ENCODE results near the gene TIE1. TPM values are rescaled to one million over a fixed set of nuclear protein-coding genes. Genes with fewer than 3 reads are reported as not detected.

The TIE1 gene
- total and polyA plus RNA-seq, 2 experiments from 2014 or later, result 5.0 TPM; not detected in 1

- Histone ChIP-seq H3K9me3 (ENCODE audit: low read depth) (no peaks in the 10 kb centered on the region), H3K4me1 (ENCODE audit: low read depth) (no peaks in the 10 kb centered on the region), H3K27ac (no peak overlapping the region), H3K27me3 (no peaks in the 10 kb centered on the region), H3K36me3 (no peaks in the 10 kb centered on the region), H3K4me3 (no peak overlapping the region)
- DNase-seq (ENCODE audit: low read depth in 1 of 2, low spot score in 1 of 2), result no peak
- TF ChIP-seq CTCF (IDR thresholded peaks at IDR 0.05; ENCODE audit: low read depth, low read length), result no peak
These were observed 45.2 kb upstream of the TIE1 start for GRCh38 chr1:43255438-43256210.

- Histone ChIP-seq H3K4me1 (ENCODE audit: low read depth) (no peaks in the 10 kb centered on the region), H3K36me3 (no peaks in the 10 kb centered on the region)
- no peak for TF ChIP-seq CTCF (IDR thresholded peaks at IDR 0.05; ENCODE audit: low read depth, low read length)
These were observed 43.9 kb upstream of the TIE1 start for GRCh38 chr1:43256675-43257570.

DNA sequence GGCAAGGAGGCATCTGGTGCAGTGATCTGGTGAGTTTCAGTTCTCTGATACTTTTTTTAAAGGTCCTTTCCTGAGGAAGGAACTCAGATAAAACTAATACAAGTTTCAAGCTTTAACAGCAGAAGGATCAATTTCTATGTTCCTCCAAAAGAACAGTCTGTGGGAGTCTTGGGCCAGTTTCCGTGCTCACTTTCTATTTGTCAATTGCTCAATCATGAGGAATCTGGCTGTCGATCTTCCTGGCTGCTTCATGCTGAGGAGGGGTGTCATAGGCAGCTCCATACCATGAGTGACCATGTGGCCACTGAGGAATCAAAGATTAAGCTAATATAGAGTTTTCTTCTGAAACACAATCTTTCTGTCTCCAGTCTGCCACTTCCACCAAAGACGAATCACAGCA is 42.4 kb upstream of the TIE1 start:
- H3K4me1 ChIP-seq (ENCODE audit: low read depth), result no peaks in the 10 kb centered on the region
- H3K27ac ChIP-seq, result no peak overlapping the region
- TF ChIP-seq CTCF (IDR thresholded peaks at IDR 0.05; ENCODE audit: low read depth, low read length), result no peak
- no peak for DNase-seq (ENCODE audit: low read depth in 1 of 2, low spot score in 1 of 2)
- H3K9me3 ChIP-seq (ENCODE audit: low read depth), result no peaks in the 10 kb centered on the region
- H3K27me3 ChIP-seq, result no peaks in the 10 kb centered on the region
- H3K36me3 ChIP-seq, result no peaks in the 10 kb centered on the region
- H3K4me3 ChIP-seq, result no peak overlapping the region

More at GRCh38 chr1:43256675-43257570, 43.9 kb upstream of the TIE1 start:
- no peak for DNase-seq (ENCODE audit: low read depth in 1 of 2, low spot score in 1 of 2)
- no peaks in the 10 kb centered on the region for H3K27me3 ChIP-seq
- no peak overlapping the region for H3K27ac ChIP-seq
- H3K9me3 ChIP-seq (ENCODE audit: low read depth), result no peaks in the 10 kb centered on the region
- H3K4me3 ChIP-seq, result no peak overlapping the region

- Histone ChIP-seq H3K36me3 (no peaks in the 10 kb centered on the region), H3K4me1 (ENCODE audit: low read depth) (peaks cover 10% of the 10 kb centered on the region), H3K27ac (no peak overlapping the region), H3K4me3 (no peak overlapping the region), H3K9me3 (ENCODE audit: low read depth) (no peaks in the 10 kb centered on the region), H3K27me3 (no peaks in the 10 kb centered on the region)
- no peak for DNase-seq (ENCODE audit: low read depth in 1 of 2, low spot score in 1 of 2)
- no peak for TF ChIP-seq CTCF (IDR thresholded peaks at IDR 0.05; ENCODE audit: low read depth, low read length)
These were observed 35.4 kb upstream of the TIE1 start for GRCh38 chr1:43265431-43265830.

DNA sequence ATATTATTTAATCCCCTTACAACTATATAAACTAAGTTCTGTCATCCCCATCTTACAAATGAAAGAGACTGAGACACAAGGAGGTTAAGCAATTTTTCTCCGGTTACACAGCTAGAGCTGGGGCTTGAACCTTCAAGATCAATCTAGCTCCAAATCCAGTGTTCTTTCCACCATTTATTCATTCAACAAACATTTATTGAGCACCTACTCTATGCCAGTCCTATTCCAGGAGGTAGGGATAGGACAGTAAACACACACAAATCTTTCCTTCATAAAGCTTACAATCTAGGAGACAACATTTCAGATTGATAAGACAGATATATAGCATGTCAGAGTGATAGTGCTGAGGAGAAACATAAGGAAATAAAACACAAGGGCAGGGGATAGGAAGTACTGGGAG is 33.9 kb upstream of the TIE1 start:
- peaks cover 10% of the 10 kb centered on the region for H3K4me1 ChIP-seq (ENCODE audit: low read depth)
- no peaks in the 10 kb centered on the region for H3K9me3 ChIP-seq (ENCODE audit: low read depth)
- no peaks in the 10 kb centered on the region for H3K27me3 ChIP-seq
- H3K27ac ChIP-seq, result no peak overlapping the region
- DNase-seq (ENCODE audit: low read depth in 1 of 2, low spot score in 1 of 2), result no peak
- no peak for TF ChIP-seq CTCF (IDR thresholded peaks at IDR 0.05; ENCODE audit: low read depth, low read length)
- no peak overlapping the region for H3K4me3 ChIP-seq
- H3K36me3 ChIP-seq, result no peaks in the 10 kb centered on the region

All from cardiac muscle cell (in vitro differentiated cells and primary cell).